Hepatocyte (in vitro differentiated cells): ENCODE results near the gene TSPAN32. TPM values are rescaled to one million over a fixed set of nuclear protein-coding genes. Genes with fewer than 3 reads are reported as not detected.

ENCODE experiments used
- DNase-seq: peaks from one replicate; pipeline ENCODE4 v3.0.0-alpha.2; 2016; ENCODE audit warnings: low spot score
- H2AFZ ChIP-seq: fragments of 200-600 bp; sonication (generic); 2 replicates; pipeline ENCODE4 v1.6.0; 2016; ENCODE audit warnings: antibody characterized with exemption, mild to moderate bottlenecking
- H3K27ac ChIP-seq: fragments of 200-600 bp; sonication (generic); 2 replicates; pipeline ENCODE4 v1.5.1; 2016; ENCODE audit warnings: mild to moderate bottlenecking
- H3K27me3 ChIP-seq: fragments of 200-600 bp; sonication (generic); 2 replicates; pipeline ENCODE4 v1.6.1; 2016
- H3K36me3 ChIP-seq: fragments of 200-600 bp; sonication (generic); replicated peaks from 2 replicates; pipeline ENCODE4 v1.5.1; 2016; ENCODE audit warnings: low read depth; ENCODE audit not compliant: insufficient read depth
- H3K4me1 ChIP-seq: fragments of 200-600 bp; sonication (generic); 2 replicates; pipeline ENCODE4 v1.5.1; 2016; ENCODE audit warnings: mild to moderate bottlenecking, moderate library complexity; ENCODE audit not compliant: insufficient read depth
- H3K4me2 ChIP-seq: fragments of 200-600 bp; sonication (generic); 2 replicates; pipeline ENCODE4 v1.6.0; 2016
- H3K4me3 ChIP-seq: fragments of 200-600 bp; sonication (generic); 2 replicates; pipeline ENCODE4 v1.5.1; 2016; ENCODE audit warnings: mild to moderate bottlenecking
- H3K79me2 ChIP-seq: fragments of 200-600 bp; sonication (generic); 2 replicates; pipeline ENCODE4 v1.6.0; 2017; ENCODE audit warnings: mild to moderate bottlenecking
- H3K9me2 ChIP-seq: fragments of 200-600 bp; sonication (generic); replicated peaks from 2 replicates; pipeline ENCODE4 v1.6.0; 2017; ENCODE audit warnings: mild to moderate bottlenecking; ENCODE audit not compliant: insufficient read depth
- H3K9me3 ChIP-seq: fragments of 200-600 bp; sonication (generic); 2 replicates; pipeline ENCODE4 v1.5.1; 2016; ENCODE audit warnings: low read depth, mild to moderate bottlenecking
- H4K20me1 ChIP-seq: fragments of 200-600 bp; sonication (generic); 2 replicates; pipeline ENCODE4 v1.6.0; 2016; ENCODE audit warnings: mild to moderate bottlenecking; ENCODE audit not compliant: insufficient read depth, poor library complexity, severe bottlenecking
- EZH2 ChIP-seq: fragments of 200-600 bp; sonication (generic); IDR thresholded peaks from 2 replicates; pipeline ENCODE4 v1.6.1; 2016; ENCODE audit warnings: antibody characterized with exemption, mild to moderate bottlenecking, borderline replicate concordance
- EZH2phosphoT487 ChIP-seq: fragments of 200-600 bp; sonication (generic); IDR thresholded peaks from one replicate; pipeline ENCODE4 v1.6.1; 2018; ENCODE audit warnings: antibody characterized with exemption, mild to moderate bottlenecking, low read depth, moderate library complexity; ENCODE audit not compliant: unreplicated experiment, severe bottlenecking
- WGBS: methylation state at CpG from one replicate; pipeline ENCODE4 v1.1.6; 2016; ENCODE audit warnings: low lambda C conversion rate; ENCODE audit errors: missing lambda C conversion rate; 5-methylcytosine and 5-hydroxymethylcytosine counted together
- polyA plus RNA-seq: library from polyadenylated mRNA; unstranded; fragments of >200 nt; fragmentation: Nextera tagmentation; extraction: Ambion mirVana; gene quantifications from 2 replicates; pipeline ENCODE4 v1.2.1, GENCODE V29; 2016
- total RNA-seq: library from RNA; depleted of rRNA; stranded (reverse); fragments of >200 nt; gene quantifications from 2 replicates; pipeline ENCODE4 v1.2.3, GENCODE V29; 2014
- TF ChIP-seq, protein P1 (sequence below): fragments of 200-600 bp; sonication (generic); IDR thresholded peaks from 2 replicates; pipeline ENCODE4 v1.5.1; 2016; ENCODE audit warnings: antibody characterized with exemption, mild to moderate bottlenecking; ENCODE audit not compliant: poor library complexity

TSPAN32 gene
- total and polyA plus RNA-seq, 2 experiments from 2014 or later: 1.5 to 4.8 TPM

DNA sequence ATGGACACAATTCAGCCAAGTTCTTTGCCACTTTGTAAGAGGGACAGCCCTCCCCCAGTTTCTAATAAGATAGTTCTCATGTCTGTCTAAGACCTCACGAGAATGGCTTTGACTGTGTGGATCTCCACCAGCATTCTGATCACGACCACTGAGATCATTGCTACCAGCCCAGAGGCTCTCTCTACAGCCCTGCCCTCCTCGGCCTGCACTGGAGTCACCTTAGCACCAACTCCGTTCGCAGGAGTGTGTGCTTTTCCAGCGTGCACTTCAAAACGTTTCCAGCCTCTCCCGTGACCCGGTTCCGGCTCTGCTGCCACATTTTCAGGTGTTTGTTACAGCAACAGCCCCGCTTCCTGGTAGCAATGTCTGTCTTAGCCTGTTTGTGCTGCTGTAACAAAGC is 26.2 kb downstream of the TSPAN32 start:
- TF ChIP-seq EZH2: no peak
- no peak for TF ChIP-seq EZH2phosphoT487
- TF ChIP-seq, protein P1, sequence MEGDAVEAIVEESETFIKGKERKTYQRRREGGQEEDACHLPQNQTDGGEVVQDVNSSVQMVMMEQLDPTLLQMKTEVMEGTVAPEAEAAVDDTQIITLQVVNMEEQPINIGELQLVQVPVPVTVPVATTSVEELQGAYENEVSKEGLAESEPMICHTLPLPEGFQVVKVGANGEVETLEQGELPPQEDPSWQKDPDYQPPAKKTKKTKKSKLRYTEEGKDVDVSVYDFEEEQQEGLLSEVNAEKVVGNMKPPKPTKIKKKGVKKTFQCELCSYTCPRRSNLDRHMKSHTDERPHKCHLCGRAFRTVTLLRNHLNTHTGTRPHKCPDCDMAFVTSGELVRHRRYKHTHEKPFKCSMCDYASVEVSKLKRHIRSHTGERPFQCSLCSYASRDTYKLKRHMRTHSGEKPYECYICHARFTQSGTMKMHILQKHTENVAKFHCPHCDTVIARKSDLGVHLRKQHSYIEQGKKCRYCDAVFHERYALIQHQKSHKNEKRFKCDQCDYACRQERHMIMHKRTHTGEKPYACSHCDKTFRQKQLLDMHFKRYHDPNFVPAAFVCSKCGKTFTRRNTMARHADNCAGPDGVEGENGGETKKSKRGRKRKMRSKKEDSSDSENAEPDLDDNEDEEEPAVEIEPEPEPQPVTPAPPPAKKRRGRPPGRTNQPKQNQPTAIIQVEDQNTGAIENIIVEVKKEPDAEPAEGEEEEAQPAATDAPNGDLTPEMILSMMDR: no peak
- WGBS: 90% methylated on average over 11 of the region's 11 CpGs
- Histone ChIP-seq H2AFZ (no peak overlapping the region), H4K20me1 (no peaks in the 10 kb centered on the region), H3K36me3 (no peaks in the 10 kb centered on the region), H3K27ac (no peak overlapping the region), H3K9me2 (no peaks in the 10 kb centered on the region), H3K4me3 (no peak overlapping the region), H3K27me3 (no peaks in the 10 kb centered on the region), H3K4me1 (no peaks in the 10 kb centered on the region), H3K79me2 (no peaks in the 10 kb centered on the region), H3K4me2 (no peak overlapping the region), H3K9me3 (no peaks in the 10 kb centered on the region)
- no peak for DNase-seq

DNA sequence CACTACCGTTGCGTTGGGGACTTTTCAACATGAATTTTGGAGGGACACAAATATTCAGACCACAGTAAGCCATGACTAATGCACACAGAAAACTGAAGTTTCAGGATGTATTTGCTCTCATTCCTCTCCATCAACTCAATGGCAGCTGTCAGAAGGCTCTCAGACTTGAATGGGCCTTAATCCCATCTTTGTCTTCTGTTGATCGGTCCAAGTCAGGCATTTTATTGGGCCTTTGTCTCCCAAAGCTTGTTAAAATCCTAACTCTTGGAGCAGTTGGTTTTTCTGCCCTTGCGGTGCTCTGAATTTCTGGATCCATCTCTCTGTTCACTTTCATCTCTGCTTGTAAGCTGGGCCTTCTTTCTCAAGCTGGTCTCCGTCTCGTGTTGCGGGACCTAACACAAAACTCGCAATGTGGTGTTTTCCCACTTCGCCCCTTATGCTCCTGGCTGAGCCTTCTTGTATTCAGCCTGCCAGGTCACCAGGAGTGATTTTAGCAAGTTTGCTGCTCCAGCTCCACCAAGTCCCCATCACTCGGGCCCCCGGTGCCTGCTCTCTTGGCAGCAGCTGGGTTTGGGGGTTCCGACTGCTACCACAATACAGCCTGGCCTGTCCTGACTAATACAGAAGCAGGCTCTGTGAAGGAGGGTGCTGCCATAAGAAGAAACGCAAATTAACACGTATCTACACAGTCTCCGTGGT is 27.0 kb downstream of the TSPAN32 start:
- Histone ChIP-seq H3K4me1 (no peaks in the 10 kb centered on the region), H3K4me2 (no peak overlapping the region), H4K20me1 (no peaks in the 10 kb centered on the region), H2AFZ (no peak overlapping the region), H3K27me3 (no peaks in the 10 kb centered on the region), H3K79me2 (no peaks in the 10 kb centered on the region), H3K36me3 (no peaks in the 10 kb centered on the region), H3K27ac (no peak overlapping the region), H3K9me3 (no peaks in the 10 kb centered on the region), H3K9me2 (no peaks in the 10 kb centered on the region), H3K4me3 (no peak overlapping the region)
- TF ChIP-seq EZH2phosphoT487 (no peak), EZH2 (no peak)
- TF ChIP-seq, protein P1: no peak
- no peak for DNase-seq
- 92% methylated on average over 15 of the region's 15 CpGs for WGBS

DNA sequence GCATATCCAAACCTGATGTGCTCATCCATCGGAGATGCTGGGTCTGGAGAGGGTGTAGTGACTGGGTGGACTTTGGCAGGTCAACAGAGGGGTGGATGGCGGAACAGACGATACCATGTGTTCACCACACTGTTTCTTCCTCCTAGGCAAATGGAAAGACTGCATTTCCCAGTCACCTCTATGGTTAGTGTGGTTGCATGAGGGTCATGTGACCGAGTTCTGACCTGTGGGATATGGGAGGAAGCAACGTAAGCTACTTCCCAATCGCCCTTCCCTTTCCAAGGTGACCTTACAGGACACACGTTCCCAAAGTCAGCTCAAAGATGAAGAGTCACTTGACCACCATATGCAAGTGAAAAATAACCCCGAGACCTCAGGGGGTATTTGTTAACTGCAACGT is 27.7 kb downstream of the TSPAN32 start:
- Histone ChIP-seq H3K79me2 (no peaks in the 10 kb centered on the region), H3K4me1 (no peaks in the 10 kb centered on the region), H3K9me3 (no peaks in the 10 kb centered on the region), H2AFZ (no peak overlapping the region), H3K27me3 (no peaks in the 10 kb centered on the region), H4K20me1 (no peaks in the 10 kb centered on the region), H3K27ac (no peak overlapping the region), H3K4me3 (no peak overlapping the region), H3K9me2 (no peaks in the 10 kb centered on the region), H3K4me2 (no peak overlapping the region), H3K36me3 (no peaks in the 10 kb centered on the region)
- 95% methylated on average over 9 of the region's 9 CpGs for WGBS
- TF ChIP-seq EZH2phosphoT487 (no peak), EZH2 (no peak)
- TF ChIP-seq, protein P1: no peak
- DNase-seq: no peak
